ENCODE data around the gene FIP1L1.

FIP1L1 gene

DNA sequence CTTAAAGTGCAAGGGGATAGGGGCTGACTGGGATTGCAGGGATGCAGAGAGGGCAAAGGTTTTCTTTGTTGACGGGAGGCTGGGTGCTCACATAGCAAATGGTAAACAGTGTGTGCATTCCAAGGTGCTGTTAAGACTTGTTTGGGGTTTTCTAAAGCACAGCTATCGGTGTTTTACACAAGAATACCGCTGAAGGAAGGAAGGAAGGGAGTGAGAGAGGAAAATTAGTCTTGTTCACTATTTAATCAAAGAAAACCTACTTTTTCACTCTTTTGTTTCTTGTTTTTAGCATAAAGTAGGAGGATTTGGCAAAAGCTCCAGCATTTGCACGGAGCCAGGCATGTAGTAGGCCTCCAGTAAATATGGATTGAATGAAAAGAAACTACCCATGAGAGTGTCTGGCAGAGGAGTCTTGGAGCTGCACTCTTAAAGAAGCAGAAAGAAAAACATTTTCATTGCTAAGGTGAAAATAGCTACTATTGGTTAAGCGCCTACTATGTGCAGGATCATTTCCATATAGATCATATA, 99.7 kb downstream of the FIP1L1 start:
- no peak for DNase-seq

DNA sequence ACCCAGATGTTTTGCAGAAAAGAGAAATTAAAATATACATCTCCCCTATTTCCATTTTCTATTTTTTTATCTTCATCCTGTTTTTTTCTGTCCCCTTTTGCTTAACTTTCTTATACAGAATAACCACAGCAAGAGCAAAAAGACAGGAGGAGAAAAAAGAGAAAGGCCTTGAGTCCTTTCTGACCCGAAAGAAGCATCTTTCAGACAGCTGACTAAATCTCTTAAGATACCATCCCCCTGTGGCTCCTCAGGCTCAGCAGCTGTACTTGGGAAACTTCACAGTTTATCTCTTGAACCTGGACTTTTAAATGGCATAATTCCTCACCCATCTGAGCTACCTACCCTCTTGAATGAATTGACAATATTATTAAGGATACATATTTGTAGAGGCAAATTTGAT, 100.2 kb downstream of the FIP1L1 start:
- DNase-seq: no peak

DNA sequence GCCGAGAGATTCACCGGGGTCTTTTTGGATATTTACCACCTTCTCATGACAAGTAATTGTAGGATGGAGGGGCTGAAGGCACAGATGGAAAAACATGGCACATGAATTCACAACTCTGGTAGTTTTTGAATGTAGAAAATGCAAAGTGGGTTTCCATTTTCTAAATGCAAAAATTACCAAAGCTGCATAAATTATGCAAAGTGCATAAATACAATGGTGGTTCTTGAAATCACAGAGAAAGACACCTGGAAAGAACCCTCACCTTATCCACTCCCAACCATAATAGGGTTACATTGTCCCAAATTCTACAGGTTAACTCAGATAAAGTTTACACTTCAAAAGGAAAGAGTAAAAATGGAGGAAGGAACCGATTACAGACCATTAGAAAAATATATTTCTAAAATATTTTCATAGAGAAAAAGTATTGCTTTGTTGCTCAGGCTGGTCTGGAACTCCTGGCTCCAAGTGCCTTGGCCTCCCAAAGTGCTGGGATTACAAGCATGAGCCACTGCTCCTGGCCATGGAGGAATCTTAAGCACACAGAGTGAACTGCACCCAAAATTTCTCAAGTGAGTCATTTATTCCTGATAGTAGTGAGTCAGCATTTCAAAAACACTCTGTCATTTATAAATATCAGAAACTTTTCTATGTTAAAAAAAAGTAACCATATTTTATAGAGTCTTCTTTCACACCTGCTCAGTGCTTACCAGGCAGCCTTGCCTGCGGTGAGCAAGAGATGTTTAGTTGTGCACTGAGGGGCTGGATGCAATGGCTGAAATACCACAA, 101.4 kb downstream of the FIP1L1 start:
- no peak for DNase-seq

DNA sequence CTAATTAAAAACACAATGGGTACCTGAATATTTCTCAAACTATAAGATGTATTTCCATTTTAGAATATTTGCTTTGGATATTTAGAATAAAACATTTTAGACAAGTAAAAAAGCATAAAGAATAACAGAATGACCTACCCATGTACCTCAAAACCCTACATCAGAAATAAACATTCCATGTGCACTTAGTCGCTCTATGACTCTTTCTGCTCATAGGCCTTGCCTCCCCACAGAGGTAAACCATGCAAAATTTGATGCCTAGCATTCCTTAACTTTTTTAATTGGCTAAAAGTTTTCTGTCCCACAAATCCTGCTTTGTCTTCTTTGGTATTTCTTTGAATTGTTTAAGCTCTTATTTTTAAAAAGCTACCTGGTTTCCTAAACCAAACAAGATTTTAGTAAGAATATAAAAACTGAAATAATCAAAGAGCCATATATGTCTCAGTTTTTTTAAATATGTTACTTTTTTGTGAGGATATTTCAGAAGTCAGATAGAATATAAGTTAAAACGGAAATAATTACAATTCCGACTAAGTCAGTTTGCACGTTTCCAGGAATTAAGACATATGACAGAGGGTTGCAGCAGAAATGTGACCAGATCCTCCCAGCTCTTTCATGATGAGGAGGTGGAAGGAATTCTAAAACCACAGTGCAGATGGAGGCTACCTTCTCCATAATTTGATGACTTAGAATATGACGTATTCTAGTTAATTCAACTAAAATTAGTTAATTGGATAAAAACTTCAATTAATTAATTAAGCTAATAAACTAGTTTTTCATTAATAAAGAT, 102.5 kb downstream of the FIP1L1 start:
- DNase-seq: no peak

DNA sequence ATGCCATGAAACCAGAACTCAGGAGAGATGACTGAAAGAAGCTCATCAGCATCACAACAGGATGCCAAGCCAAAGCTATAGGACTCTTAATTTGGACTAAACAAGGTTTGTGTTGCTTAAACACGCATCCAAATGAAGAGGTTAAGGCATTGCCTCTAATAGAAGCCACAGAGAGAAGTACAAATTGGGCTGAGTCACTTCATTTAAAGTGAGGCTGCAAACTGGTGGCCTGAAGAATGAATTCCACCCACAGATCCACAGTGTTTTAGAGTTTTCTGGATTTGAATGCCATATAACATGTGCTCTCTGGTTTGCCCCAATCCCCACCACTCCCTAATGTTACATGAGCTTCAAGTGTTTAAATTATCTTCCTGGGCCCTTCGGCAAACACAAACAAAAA, 103.5 kb downstream of the FIP1L1 start:
- no peak for DNase-seq

DNA sequence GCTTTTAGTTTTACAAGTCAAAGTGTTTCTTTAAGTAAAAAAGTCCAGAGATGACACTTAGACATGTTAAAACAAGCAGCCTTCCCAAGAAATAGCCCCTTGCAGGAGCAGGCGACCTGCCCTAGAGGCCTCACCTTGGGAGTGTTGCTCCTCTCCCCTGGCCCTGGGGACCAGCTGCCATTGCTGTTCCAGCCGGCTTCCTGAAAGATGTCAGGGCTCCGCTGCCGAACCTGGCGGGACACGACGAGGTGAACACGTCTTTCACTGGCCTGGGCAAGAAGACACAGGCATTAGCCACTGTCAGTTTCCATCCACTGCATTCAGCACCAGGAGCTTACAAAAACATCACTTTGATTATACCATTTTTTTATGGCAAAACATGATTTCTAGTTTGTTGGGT, 104.1 kb downstream of the FIP1L1 start:
- DNase-seq: no peak

DNA sequence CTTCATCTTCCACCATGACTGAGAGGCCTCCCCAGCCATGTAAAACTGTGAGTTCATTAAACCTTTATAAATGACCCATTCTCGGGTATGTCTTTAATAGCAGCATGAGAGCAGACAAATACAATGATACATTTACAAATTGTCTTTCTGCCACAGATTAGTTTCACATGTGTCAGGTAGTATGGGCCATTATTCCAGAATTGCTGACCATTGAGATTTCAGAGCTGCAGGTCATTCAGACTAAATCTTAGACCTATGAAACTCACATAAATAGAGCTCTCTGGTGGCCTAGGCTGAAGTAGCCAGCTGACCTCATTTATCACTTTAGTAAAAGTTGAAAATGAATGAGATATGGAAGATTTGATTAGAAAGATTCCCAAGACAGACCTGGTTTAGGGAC, 105.8 kb downstream of the FIP1L1 start:
- no peak for DNase-seq

DNA sequence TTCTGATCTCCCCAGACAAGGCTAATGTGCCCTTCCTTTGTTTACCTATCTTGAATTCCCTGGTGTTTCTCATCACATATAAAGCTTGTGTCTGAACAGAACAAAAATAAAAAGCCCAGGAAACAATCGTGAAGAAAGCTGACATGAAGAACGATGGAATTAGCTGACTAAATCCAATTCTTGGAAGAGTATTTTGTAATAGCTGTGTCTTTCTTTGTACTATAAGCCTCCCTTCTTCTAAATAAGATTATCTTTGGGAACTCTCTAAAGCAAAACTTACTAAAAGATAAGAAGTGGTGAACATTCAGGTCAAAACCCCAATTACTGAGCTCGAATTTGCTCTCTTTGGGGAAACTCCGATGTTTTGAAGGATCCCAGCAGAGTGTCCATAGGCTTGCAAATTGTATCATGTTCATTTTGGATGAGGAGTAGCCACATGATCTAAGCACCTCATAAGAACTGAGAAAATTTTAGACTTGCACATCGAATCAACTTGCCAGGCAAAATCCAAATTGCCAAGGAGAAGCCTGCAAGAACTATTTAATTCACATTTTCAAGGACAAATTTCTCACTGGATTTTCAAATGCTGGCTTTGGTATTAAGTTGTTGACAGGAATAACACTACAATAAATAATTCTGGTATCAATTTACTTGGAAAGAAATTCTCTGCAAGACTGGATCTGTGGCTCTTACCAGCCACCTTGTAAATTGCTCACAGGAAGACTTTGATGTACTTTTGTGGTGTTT, 107.6 kb downstream of the FIP1L1 start:
- no peak for DNase-seq

DNA sequence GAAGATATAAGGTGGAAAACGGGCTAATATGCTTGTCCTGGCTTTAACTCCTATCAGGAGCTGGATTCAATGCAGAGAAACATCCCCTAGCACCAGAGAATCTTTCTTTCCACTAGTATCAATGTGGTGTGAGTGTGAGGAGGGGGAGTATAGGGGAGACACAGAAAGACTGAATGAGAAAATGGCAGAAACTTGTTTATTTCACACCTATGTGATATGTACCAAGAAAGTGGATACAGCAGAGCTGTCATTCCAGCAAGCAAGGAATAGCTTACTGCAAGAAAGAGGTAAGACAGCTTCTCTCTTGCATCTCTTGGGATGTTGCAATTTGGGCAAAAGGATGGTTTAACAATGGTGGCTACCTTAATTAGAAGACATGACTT, 108.2 kb downstream of the FIP1L1 start:
- DNase-seq: no peak

DNA sequence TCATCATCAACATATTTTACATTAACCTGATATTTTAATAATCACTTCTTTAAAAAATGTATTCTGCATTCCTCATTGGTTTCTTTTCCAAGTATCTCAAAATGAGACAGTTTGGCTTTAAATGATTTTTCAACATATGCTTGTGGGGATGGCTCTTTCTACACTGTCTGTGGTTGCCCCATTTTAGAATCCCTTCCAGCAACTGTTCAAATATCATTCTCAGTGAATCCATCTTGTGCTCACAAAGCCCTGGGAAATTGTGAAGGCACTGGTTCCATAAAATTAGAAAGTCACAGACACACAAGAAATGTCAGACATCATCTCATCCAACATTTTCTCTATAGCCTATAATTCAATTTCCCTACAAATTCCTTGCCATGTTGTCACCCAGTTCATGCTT, 110.3 kb downstream of the FIP1L1 start:
- no peak for DNase-seq

DNA sequence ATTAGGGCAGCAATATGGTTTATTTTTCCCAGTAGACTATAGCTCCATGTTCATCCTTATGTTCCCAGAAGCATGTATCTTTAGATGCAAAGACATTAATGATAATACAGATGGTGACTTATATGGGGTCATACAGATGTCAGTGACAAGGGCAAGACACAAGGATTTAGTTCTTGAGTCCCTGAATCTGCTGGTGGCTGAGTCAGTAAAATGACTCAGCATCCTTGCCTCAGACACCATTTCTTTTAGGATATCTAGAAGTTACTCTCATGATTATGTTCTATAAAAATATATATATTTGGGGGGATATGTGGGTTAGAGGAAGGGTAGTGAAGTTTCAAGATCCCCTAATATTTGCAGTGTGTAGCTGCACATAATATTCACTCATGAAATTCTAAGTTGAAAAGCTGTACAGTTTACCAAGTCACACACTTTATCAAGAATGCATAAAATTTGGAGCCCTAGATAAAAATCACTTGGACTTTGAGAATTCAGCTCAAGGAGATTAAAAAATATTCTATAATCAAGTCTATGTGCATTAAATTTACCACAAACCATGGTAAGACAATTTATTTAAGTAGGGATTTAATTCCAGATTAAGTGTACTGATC, 111.9 kb downstream of the FIP1L1 start:
- no peak for DNase-seq

DNA sequence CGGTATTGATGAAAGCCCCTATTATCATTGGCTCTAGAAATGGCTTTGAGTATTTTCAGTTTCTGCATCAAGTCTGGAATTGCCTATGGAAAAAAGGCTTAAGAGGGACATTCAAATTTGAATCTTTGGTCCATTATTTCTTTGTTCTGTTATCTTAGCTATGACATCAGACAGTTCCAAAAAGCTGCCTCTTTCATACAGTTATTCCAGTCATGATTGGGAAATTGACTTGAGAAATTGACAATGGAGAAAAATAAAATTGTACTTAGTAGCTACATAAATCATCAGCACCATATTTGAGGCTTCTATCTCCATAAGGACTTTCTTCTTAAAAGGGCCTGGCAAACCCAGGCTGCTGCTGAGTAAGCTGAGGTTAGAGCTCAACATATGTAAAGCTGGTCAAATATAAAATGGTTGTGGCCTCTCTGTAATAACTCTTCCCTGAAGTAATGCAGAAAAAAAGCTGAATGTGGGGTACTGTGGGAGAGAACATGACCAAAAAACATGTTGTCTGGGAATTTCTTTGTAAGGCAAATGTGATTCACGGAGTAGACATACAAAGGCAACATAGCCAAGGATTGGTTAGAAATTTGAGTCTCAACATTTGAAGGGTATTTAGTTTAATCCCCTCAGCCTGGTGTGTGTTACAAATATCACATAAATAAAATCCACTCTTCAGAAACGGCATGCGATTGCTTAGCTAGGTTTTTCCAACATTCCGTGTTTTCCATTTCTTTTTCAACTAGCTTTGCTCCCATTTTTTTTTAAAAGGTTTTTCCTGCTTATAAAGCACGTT, 112.9 kb downstream of the FIP1L1 start:
- DNase-seq: no peak

DNA sequence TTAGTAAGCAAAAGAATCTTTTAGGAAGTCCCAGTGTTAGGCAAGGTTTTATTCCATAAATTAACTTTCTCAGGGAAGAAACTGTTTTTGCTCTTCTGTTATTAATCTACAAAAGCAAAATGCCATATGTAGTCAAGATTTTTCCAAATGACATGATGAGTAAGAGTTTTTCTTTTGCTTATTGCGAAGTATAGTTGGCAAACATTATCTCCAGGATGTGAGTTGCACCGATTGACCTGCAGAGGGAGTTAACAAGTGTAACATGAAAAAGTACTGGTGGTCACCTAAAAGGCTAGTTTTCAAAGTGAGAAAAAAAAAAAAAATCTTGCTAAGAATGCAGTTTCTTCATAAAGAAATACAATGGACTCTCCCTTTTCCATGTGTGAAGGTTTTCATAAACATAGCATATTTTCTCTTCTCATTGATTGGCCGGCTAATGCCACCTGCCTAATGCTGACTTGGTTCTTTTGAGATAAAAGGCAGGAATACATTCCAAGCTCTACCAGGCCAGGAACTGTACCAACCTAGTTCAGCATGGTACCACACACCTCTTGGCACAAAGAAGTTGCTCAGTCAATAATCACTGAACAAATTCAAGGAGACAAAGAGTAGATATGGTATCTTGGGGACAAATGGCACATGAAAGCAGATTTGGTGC, 113.7 kb downstream of the FIP1L1 start:
- no peak for DNase-seq

DNA sequence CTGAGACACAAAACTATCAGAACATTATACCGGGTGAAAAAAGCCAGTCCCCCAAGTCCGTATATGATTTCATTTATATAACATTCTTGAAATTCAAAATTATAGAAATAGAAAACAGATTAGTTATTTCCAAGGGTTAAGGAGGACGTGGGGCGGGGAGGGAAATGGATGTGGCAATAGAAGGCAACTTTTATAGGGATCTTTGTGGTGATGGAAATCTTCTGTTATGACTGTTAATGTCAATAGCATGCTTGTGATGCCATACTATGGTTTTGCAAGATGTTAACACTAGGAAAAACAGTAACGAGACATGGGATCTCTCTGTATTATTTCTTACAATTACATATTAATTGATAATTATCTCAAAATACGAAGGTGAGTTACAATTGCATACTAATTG, 117.4 kb downstream of the FIP1L1 start:
- DNase-seq: no peak

DNA sequence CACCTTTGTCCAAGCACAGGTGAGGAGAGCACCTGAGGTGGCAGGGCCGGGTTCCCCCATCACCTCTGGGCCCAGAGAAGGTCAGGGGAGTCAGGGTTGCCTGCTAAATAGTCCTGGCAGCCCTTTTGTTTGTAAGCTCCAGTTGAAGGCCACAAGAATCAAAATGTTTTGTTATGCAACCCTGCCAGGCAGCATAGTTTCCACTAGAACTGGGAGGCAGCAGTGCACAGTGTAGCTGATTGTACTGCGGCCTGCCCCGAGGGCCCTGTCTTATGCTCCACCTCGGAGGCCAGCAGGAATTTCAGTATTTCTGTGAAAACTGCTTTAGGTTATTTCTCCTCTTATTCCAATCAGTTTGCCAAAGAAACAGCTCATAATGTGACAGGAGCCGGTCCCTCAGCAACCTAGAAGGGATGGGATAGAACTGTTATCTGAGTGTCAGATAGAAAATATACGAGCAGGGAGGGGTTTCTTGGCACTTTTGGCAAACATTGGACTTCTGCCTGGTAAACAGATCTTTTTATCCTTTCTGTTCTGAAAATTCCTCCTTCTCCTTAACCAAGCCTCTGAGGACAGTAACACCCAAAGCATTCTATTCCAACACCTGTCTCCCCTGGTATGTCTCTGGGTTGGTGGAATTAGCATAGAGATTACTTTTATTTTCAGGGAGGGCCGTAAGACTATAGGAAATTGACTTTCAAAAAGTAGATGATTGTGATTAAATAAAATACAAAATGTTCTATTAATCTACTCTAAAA, 120.2 kb downstream of the FIP1L1 start:
- DNase-seq: no peak

DNA sequence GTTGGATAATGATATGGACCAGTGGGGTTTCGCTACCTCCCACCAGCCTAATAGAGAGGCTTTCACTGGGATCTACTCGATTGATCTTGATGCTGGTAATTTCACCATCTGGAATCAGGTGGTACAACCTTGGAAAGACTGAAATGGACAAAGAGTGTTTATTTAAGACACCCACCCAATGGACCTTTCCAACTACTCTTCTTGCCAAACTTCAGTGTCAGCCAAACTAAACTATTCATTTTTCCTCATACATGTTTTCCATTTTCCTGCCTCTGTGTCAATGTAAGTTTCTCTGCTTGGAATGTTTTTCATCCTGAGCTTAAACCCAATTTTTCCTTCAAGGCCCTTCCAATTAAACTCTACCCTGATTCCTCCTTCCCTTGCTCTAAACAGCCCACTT, 121.3 kb downstream of the FIP1L1 start:
- no peak for DNase-seq

DNA sequence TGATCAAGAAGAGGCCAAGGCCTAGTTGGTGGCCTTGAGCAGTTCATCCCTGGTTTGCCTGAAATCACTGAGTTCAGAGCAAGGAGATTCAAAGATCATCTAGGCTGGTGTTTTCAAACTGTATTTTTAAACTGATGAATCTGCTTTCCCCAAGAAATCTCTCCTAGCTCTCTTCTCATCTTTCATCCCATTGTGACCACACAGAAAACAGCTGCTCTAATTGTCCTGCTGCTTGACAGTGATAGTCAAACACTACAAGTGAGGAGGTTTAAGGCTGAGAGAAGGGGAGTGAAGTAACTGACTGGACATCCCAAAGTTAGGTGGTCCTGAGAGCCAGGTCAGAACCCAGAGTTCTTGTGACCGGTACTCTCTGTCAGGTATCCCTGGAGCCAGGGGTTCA, 122.3 kb downstream of the FIP1L1 start:
- DNase-seq: no peak

DNA sequence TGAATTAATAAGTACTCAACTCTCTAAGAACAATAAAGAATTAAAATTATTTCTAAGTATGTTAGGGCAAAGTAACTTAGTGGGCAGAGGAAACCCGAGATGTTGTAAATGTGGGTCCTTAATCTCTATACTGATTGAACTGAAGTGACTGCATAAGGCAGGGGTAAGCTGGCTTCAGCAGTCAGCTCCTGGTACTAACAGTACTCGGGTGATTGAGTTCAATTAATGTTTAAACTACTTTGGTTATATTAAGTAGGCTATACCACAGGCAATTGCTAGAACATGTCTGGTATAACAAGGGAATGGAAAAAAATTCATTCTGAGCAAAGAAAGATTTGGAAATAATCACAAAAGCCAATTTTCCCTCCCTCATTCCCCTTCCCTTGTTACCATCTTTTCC, 123.1 kb downstream of the FIP1L1 start:
- DNase-seq: no peak

DNA sequence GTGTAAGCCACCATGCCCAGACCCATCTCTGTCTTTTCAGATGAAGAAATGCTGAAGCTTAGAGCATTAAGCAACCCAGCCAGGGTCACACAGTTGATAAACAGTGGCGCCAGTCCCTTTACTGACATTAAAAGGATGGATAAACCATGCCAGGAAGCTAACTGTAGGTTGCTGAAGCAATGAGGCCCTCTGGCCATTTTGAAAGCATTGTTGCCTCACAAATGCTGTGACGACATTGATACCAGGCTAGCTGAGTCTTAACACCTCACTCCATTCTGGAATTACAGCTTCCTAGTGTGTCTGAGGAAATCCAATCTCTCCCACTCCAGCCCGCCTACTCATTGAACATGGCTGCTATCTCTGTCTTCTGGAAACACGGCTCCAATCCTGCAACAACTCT, 124.1 kb downstream of the FIP1L1 start:
- no peak for DNase-seq

DNA sequence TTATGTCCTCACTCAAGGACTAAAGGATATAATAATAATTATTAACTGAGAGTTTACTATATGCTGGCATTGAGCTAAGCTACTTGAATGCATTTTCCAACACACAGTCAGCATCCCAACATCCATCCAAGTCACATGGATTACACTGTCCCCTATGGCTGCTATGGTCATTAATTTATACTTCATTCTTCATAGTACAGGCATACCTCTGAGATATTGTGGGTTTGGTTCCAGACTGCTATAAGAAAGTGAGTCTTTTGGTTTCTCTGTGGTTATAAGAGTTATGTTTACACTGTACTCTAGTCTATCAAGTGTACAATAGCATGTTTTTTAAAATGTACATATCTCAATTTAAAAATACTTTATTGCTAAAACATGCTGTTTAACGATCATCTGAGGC, 124.7 kb downstream of the FIP1L1 start:
- no peak for DNase-seq

DNA sequence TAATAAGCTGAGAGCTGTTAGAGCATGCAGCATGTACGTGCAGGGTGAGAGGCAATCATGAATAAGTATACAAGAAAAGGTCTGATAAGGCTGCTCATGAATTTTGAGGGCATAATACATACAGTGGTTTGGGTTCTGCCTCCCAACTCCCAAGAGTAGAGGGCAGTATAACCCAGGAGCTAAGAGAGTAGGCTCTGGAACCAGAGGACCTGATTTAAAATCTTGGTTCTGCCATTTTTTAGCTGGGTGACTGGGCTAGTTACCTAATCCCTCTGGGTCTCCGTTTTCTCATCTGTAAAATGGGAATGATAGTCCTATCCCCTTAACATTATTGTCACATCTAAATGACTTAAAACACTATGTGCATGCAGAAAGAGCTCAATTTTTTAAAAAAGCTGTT, 128.5 kb downstream of the FIP1L1 start:
- no peak for DNase-seq

Data from stimulated activated naive CD4-positive, alpha-beta T cell treated with Interleukin-2 at 50 U/mL for 16 hours (primary cell).